Fibroblast of the conjunctiva (primary cell): Measurements from ENCODE around the gene RPAIN.

Experiments used
- DNase-seq: peaks from one replicate; pipeline ENCODE4 v3.0.0-alpha.2; 2010; ENCODE audit warnings: low read depth

RPAIN gene

GRCh38 chr17:5419959-5420653 is at the start of gene RPAIN:
TSS of gene RPAIN (plus strand) at chr17:5420182. CDS start at chr17:5420211, 29 bp downstream.
- peak; percentile 63 for DNase-seq

GRCh38 chr17:5370411-5370810 is 49.6 kb upstream of the RPAIN start:
- DNase-seq, result no peak

- no peak for DNase-seq
Observed at GRCh38 chr17:5373112-5373511, 46.9 kb upstream of the RPAIN start.

GRCh38 chr17:5378566-5379207 is 41.3 kb upstream of the RPAIN start:
- DNase-seq, result no peak

- no peak for DNase-seq
Observed at GRCh38 chr17:5379351-5380107, 40.5 kb upstream of the RPAIN start.

- DNase-seq, result no peak
Observed at GRCh38 chr17:5380491-5381135, 39.4 kb upstream of the RPAIN start.

GRCh38 chr17:5381542-5381941 is 38.4 kb upstream of the RPAIN start:
- peak; percentile 31 for DNase-seq

- DNase-seq, result no peak
Observed at GRCh38 chr17:5391678-5392077, 28.3 kb upstream of the RPAIN start.

GRCh38 chr17:5396612-5397011 is 23.4 kb upstream of the RPAIN start:
- DNase-seq, result no peak

GRCh38 chr17:5399767-5400166 is 20.2 kb upstream of the RPAIN start:
- no peak for DNase-seq

GRCh38 chr17:5405400-5405799 is 14.6 kb upstream of the RPAIN start:
- DNase-seq, result no peak

GRCh38 chr17:5408186-5408585 is 11.8 kb upstream of the RPAIN start:
- no peak for DNase-seq

GRCh38 chr17:5410594-5411272 is 9.2 kb upstream of the RPAIN start:
- DNase-seq, result no peak

- peak; percentile 89 for DNase-seq
Observed at GRCh38 chr17:5413682-5414081, 6.3 kb upstream of the RPAIN start.

GRCh38 chr17:5416901-5417300 is 3.1 kb upstream of the RPAIN start:
- no peak for DNase-seq

- no peak for DNase-seq
Observed at GRCh38 chr17:5418858-5419355, 1.1 kb upstream of the RPAIN start.

GRCh38 chr17:5419356-5419958 is 525 bp upstream of the RPAIN start, which contains the start of gene NUP88:
TSS of gene NUP88 (minus strand) at chr17:5419662. CDS start at chr17:5419650, 12 bp downstream.
- peak; percentile 94 for DNase-seq

GRCh38 chr17:5422505-5422904 is 2.5 kb downstream of the RPAIN start:
- no peak for DNase-seq

GRCh38 chr17:5424909-5425308 is 4.9 kb downstream of the RPAIN start:
- no peak for DNase-seq

GRCh38 chr17:5425826-5426225 is 5.8 kb downstream of the RPAIN start:
- no peak for DNase-seq

GRCh38 chr17:5429191-5429887 is 9.4 kb downstream of the RPAIN start:
- DNase-seq, result no peak
